OCI-LY7 (cell line): ENCODE data around the gene COX6B1. TPM values are rescaled to one million over a fixed set of nuclear protein-coding genes. Genes with fewer than 3 reads are reported as not detected.

Experiments
- BruUV-seq: library from RNA; stranded (reverse); fragments of 400-500 nt; replicated peaks from 2 replicates; lab custom pipeline; 2021; lab: Mats Ljungman, UMichigan
- CTCF ChIA-PET: fragments of 300-600 bp; sonication (Branson Sonifier 250); formaldehyde crosslinking; loops from one replicate; lab custom pipeline; 2022; ENCODE audit warnings: antibody characterized with exemption; ENCODE audit not compliant: unreplicated experiment; lab: Charles Lee
- POLR2A ChIA-PET: fragments of 300-600 bp; sonication (Branson Sonifier 250); formaldehyde crosslinking; loops from one replicate; lab custom pipeline; 2022; ENCODE audit warnings: antibody characterized with exemption; lab: Charles Lee
- DNase-seq: peaks from one replicate; pipeline ENCODE4 v3.0.0-alpha.2; 2015; ENCODE audit warnings: low spot score
- H2AFZ ChIP-seq: fragments of 200-600 bp; sonication (generic), shearing (Covaris generic); 2 replicates; pipeline ENCODE4 v1.6.1; 2014; ENCODE audit warnings: mild to moderate bottlenecking, antibody characterized with exemption, low read length, moderate library complexity
- H3K27ac ChIP-seq: fragments of 200-600 bp; sonication (generic); 2 replicates; pipeline ENCODE4 v1.5.1; 2014; ENCODE audit warnings: mixed run types, low read depth, mild to moderate bottlenecking, moderate library complexity, low read length, inconsistent platforms; ENCODE audit not compliant: poor library complexity, severe bottlenecking
- H3K36me3 ChIP-seq: fragments of 200-600 bp; sonication (generic); 2 replicates; pipeline ENCODE4 v1.6.1; 2014; ENCODE audit warnings: mild to moderate bottlenecking, antibody characterized with exemption, low read length, moderate library complexity, mixed read lengths; ENCODE audit not compliant: insufficient read depth
- H3K4me1 ChIP-seq: fragments of 200-600 bp; sonication (generic); 2 replicates; pipeline ENCODE4 v1.5.1; 2014; ENCODE audit warnings: mild to moderate bottlenecking, low read length; ENCODE audit not compliant: insufficient read depth, poor library complexity, severe bottlenecking
- H3K4me2 ChIP-seq: fragments of 200-600 bp; sonication (generic); 2 replicates; pipeline ENCODE4 v1.6.1; 2014; ENCODE audit warnings: mild to moderate bottlenecking, low read length
- H3K4me3 ChIP-seq: fragments of 200-600 bp; sonication (generic); 2 replicates; pipeline ENCODE4 v1.5.1; 2014; ENCODE audit warnings: mild to moderate bottlenecking, low read depth, low read length; ENCODE audit not compliant: poor library complexity, severe bottlenecking
- H3K79me2 ChIP-seq: fragments of 200-600 bp; sonication (generic); 2 replicates; pipeline ENCODE4 v1.6.1; 2016; ENCODE audit warnings: low read depth, mild to moderate bottlenecking, low read length, moderate library complexity, mixed read lengths; ENCODE audit not compliant: insufficient read depth
- H3K9me2 ChIP-seq: fragments of 200-600 bp; sonication (generic); 2 replicates; pipeline ENCODE4 v1.6.1; 2016; ENCODE audit warnings: mild to moderate bottlenecking, low read length, mixed read lengths; ENCODE audit not compliant: insufficient read depth
- H3K9me3 ChIP-seq: fragments of 200-600 bp; sonication (generic); 2 replicates; pipeline ENCODE4 v1.6.1; 2014; ENCODE audit warnings: mild to moderate bottlenecking, mixed run types, low read length, mixed read lengths
- H4K20me1 ChIP-seq: fragments of 200-600 bp; sonication (generic); 2 replicates; pipeline ENCODE4 v1.6.1; 2014; ENCODE audit warnings: mild to moderate bottlenecking, antibody characterized with exemption, low read length, moderate library complexity, mixed read lengths; ENCODE audit not compliant: insufficient read depth
- CTCF ChIP-seq: fragments of 200-600 bp; sonication (generic); conservative IDR thresholded peaks from 2 replicates; pipeline ENCODE4 v1.5.1; 2014; ENCODE audit warnings: mild to moderate bottlenecking, antibody characterized with exemption, low read length, moderate library complexity, mixed read lengths
- EZH2phosphoT487 ChIP-seq: fragments of 200-600 bp; sonication (generic); IDR thresholded peaks from 2 replicates; pipeline ENCODE4 v1.6.1; 2018; ENCODE audit warnings: low read depth, borderline replicate concordance, mild to moderate bottlenecking, mixed run types, antibody characterized with exemption, low read length, moderate library complexity, mixed read lengths
- intact Hi-C: fragments of 100-400 bp; cut with micrococcal nuclease; formaldehyde crosslinking; loops from one replicate; pipeline ENCODE4 v1.10.0; 2022; ENCODE audit not compliant: unreplicated experiment
- total RNA-seq, 2 experiments: library from RNA; depleted of rRNA in 1 of 2; stranded (reverse); fragments of >200 nt in 1 of 2; shearing (Covaris generic) in 1 of 2; gene quantifications; 2 replicates each; pipeline ENCODE4 v1.2.3, GENCODE V29; 2014 to 2022

The COX6B1 gene
- total RNA-seq, 2 experiments from 2014 or later: 373 to 536 TPM

DNA sequence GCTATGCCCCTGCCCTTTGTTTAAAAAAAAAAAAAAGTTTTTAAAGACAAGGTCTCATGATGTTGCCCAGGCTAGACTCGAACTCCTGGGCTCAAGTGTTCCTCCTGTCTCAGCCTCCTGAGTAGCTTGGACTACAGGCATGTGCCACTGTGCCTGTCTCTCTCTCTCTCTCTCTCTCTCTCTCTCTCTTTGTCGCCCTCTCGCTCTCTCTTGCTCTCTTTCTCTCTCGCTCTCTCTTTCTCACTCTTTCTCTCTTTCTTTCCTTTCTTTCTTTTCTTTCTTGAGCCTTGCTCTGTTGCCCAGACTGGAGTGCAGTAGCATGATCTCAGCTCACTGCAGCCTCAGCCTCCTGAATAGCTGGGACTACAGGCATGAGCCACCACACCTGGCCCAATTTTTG lies 7.5 kb downstream of the COX6B1 start:
- intact Hi-C loops: no loop called here
- peaks cover 81% of the 10 kb centered on the region for H3K36me3 ChIP-seq
- H3K4me3 ChIP-seq: no peak overlapping the region
- H3K9me3 ChIP-seq: no peaks in the 10 kb centered on the region
- H4K20me1 ChIP-seq: no peaks in the 10 kb centered on the region
- no peak overlapping the region for H3K27ac ChIP-seq
- TF ChIP-seq CTCF (no peak), EZH2phosphoT487 (no peak)
- no peak overlapping the region for H2AFZ ChIP-seq
- BruUV-seq: no TSS peak
- POLR2A ChIA-PET: interaction anchor here (0.7 to 2.9 kb wide), 2 partner anchors 7 to 1068 kb away, joined by 4 to 7 read pairs; partner anchors contain the start of gene COX6B1
- peaks cover 2% of the 10 kb centered on the region for H3K4me1 ChIP-seq
- no peak overlapping the region for H3K4me2 ChIP-seq
- no peaks in the 10 kb centered on the region for H3K9me2 ChIP-seq
- peaks cover 8% of the 10 kb centered on the region for H3K79me2 ChIP-seq
- DNase-seq: no peak
- CTCF ChIA-PET: interaction anchor here (0.7 kb wide), 1 partner anchor 164 kb away, joined by 3 read pairs; no protein-coding TSS in a partner anchor

DNA sequence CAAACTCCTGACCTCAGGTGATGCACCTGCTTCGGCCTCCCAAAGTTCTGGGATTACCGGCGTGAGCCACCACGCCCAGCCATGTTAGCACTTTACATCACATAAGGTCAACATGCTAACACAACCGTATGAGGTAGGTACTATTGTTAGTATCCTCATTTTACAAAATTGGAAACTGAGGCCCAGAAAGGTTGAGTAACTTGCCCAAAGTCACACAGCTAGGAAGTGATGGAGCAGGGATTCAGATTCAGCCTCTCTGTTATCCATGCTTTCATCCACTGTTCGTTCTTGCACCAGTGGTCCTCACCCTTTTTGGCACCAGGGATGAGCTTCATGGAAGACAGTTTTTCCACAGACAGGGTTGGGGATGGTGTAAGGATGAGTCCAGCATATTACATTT lies 8.6 kb downstream of the COX6B1 start:
- H3K36me3 ChIP-seq: peaks cover 80% of the 10 kb centered on the region
- no peak overlapping the region for H3K4me2 ChIP-seq
- H3K79me2 ChIP-seq: no peaks in the 10 kb centered on the region; the same call in 1 of the 2 replicates
- H3K9me2 ChIP-seq: no peaks in the 10 kb centered on the region
- POLR2A ChIA-PET: interaction anchor here (2.9 kb wide), 1 partner anchor 8 kb away, joined by 7 read pairs; the partner anchor contains the start of gene COX6B1
- H3K4me1 ChIP-seq: no peaks in the 10 kb centered on the region
- DNase-seq: no peak
- H2AFZ ChIP-seq: no peak overlapping the region
- no peaks in the 10 kb centered on the region for H4K20me1 ChIP-seq
- CTCF ChIA-PET: no interaction called here
- intact Hi-C loops: no loop called here
- BruUV-seq: no TSS peak
- H3K9me3 ChIP-seq: no peaks in the 10 kb centered on the region
- TF ChIP-seq EZH2phosphoT487 (no peak), CTCF (no peak)
- H3K4me3 ChIP-seq: no peak overlapping the region
- H3K27ac ChIP-seq: no peak overlapping the region

- H4K20me1 ChIP-seq: no peaks in the 10 kb centered on the region
- no peak overlapping the region for H3K4me2 ChIP-seq
- H3K79me2 ChIP-seq: no peaks in the 10 kb centered on the region
- H3K4me1 ChIP-seq: no peaks in the 10 kb centered on the region
- ChIA-PET POLR2A (interaction anchor here (2.9 kb wide), 1 partner anchor 10 kb away, joined by 7 read pairs; the partner anchor contains the start of gene COX6B1), CTCF (no interaction called here)
- no peak overlapping the region for H3K27ac ChIP-seq
- no peaks in the 10 kb centered on the region for H3K9me3 ChIP-seq
- intact Hi-C loops: no loop called here
- H3K9me2 ChIP-seq: no peaks in the 10 kb centered on the region
- no peak overlapping the region for H3K4me3 ChIP-seq
- TF ChIP-seq CTCF (peak; percentile 29; the same call in 1 of the 2 replicates), EZH2phosphoT487 (no peak)
- H2AFZ ChIP-seq: no peak overlapping the region
- DNase-seq: no peak
- H3K36me3 ChIP-seq: peaks cover 79% of the 10 kb centered on the region
- no TSS peak for BruUV-seq
These were observed 10.0 kb downstream of the COX6B1 start for GRCh38 chr19:35657904-35658700.
